LNCaP clone FGC (cell line): ENCODE measurements around the gene DNAH2.

Source experiments
- DNase-seq: peaks from one replicate; pipeline ENCODE4 v3.0.0-alpha.2; 2011; ENCODE audit warnings: low read depth
- H3K4me3 ChIP-seq: 2 replicates; pipeline ENCODE4 v1.5.1; 2011; ENCODE audit warnings: mild to moderate bottlenecking, low read depth, low read length, control low read depth
- CTCF ChIP-seq: IDR thresholded peaks from 2 replicates; pipeline ENCODE4 v1.5.1; 2012; ENCODE audit warnings: mild to moderate bottlenecking; ENCODE audit not compliant: control insufficient read depth, insufficient read depth; ENCODE audit errors: extremely low read depth

Gene DNAH2

GRCh38 chr17:7727886-7728285, 10.3 kb downstream of the DNAH2 start:
- no peak overlapping the region for H3K4me3 ChIP-seq
- TF ChIP-seq CTCF, result no peak
- no peak for DNase-seq

DNA sequence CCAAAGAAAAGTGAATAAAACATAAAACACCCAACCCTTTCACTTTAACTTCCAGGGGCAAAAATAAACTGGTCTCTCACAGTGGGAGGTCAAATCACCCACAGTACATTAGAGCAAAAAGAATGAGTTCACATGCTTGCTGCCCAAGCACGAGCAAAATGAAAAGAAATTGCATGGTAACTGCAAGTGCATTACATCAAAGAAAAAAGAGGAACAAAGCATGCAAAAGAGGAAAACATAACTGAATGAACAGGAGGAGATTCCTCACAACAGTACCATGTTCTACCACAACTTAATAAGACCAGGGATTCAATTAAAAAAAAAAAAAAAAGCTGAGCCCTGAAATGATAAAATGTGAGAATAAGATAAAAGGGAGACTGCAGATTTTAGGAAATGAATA, 12.3 kb downstream of the DNAH2 start:
- no peak for TF ChIP-seq CTCF
- H3K4me3 ChIP-seq, result no peak overlapping the region
- no peak for DNase-seq

DNA sequence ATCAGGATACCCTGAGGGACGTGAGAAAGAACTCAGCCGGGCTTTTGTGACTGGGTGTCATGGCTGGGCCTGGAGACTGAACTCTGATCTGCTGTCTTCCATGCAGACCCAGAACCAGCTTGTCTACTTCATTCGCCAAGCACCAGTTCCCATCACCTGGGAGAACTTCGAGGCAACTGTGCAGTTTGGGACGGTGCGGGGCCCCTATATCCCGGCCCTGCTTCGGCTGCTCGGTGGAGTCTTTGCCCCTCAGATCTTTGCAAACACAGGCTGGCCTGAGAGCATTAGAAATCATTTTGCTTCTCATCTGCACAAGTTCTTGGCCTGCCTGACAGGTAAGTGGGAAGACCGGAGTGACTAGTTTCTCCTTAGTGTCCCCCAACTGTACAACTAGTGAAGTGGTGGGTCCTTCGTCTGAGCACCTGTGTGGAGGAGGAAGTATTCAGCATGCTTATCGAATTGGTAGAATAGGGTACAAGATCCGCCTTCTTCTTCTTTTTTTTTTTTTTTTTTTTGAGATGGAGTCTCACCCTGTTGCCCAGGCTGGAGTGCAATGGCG, 15.5 kb downstream of the DNAH2 start:
- TF ChIP-seq CTCF, result no peak
- DNase-seq, result no peak
- no peak overlapping the region for H3K4me3 ChIP-seq

- DNase-seq, result no peak
- no peak for TF ChIP-seq CTCF
- H3K4me3 ChIP-seq, result no peak overlapping the region
Observed at GRCh38 chr17:7737601-7738000, 20.1 kb downstream of the DNAH2 start.

- no peak for DNase-seq
- H3K4me3 ChIP-seq, result no peak overlapping the region
- TF ChIP-seq CTCF, result no peak
Observed at GRCh38 chr17:7739746-7740145, 22.2 kb downstream of the DNAH2 start.

- TF ChIP-seq CTCF, result no peak
- DNase-seq, result no peak
- no peak overlapping the region for H3K4me3 ChIP-seq
Observed at GRCh38 chr17:7740481-7741001, 23.0 kb downstream of the DNAH2 start.

- no peak overlapping the region for H3K4me3 ChIP-seq
- DNase-seq, result no peak
Observed at GRCh38 chr17:7742729-7743128, 25.2 kb downstream of the DNAH2 start.

More at GRCh38 chr17:7742729-7743128, 25.2 kb downstream of the DNAH2 start:
- TF ChIP-seq CTCF, result no peak
